ENCODE results near the gene PDE4D. TPM values are rescaled to one million over a fixed set of nuclear protein-coding genes. Genes with fewer than 3 reads are reported as not detected.

The PDE4D gene
- polyA plus RNA-seq, 1 donor (not counting 4 experiments of a cell fraction or from before 2014, with no cell fraction given): 3.6 TPM

- H4K20me1 ChIP-seq (ENCODE audit: control insufficient read depth, extremely low read depth, insufficient read depth, low read length): no peaks in the 10 kb centered on the region
- DNase-seq (ENCODE audit: low read depth, low spot score): no peak
- H3K4me1 ChIP-seq (ENCODE audit: control insufficient read depth, extremely low read depth, insufficient read depth, low read length): no peaks in the 10 kb centered on the region
- H3K27ac ChIP-seq (ENCODE audit: control insufficient read depth, insufficient read depth, low read length): no peak overlapping the region
- no peak for FAIRE-seq
- TF ChIP-seq CTCF (optimal IDR thresholded peaks at IDR 0.05 in 1 of 3, IDR thresholded peaks at IDR 0.05 in 1 of 3, conservative IDR thresholded peaks at IDR 0.05 in 1 of 3; ENCODE audit: extremely low read depth in 1 of 3, insufficient read depth in 2 of 3, low read length in 3 of 3) (no peak), EZH2 (IDR thresholded peaks at IDR 0.05; ENCODE audit: low read length) (no peak)
- H3K9ac ChIP-seq (ENCODE audit: control insufficient read depth, extremely low read depth, insufficient read depth, low read length): no peak overlapping the region
- dilution Hi-C loops (cut with MboI; ENCODE audit: extremely low pct_ligation_motif_present, low sequenced_read_pairs): no loop called here
- H3K4me2 ChIP-seq (ENCODE audit: control insufficient read depth, extremely low read depth, insufficient read depth, low read depth, low read length): no peak overlapping the region
- H3K36me3 ChIP-seq (ENCODE audit: control insufficient read depth in 2 of 2, extremely low read depth in 1 of 2, insufficient read depth in 2 of 2, low read length in 2 of 2): no peaks in the 10 kb centered on the region
- no peak overlapping the region for H2AFZ ChIP-seq (ENCODE audit: control insufficient read depth, low read length)
- no peaks in the 10 kb centered on the region for H3K9me3 ChIP-seq (ENCODE audit: control insufficient read depth, low read depth, low read length)
- H3K79me2 ChIP-seq (ENCODE audit: control insufficient read depth, insufficient read depth, low read length): no peaks in the 10 kb centered on the region
- H3K4me3 ChIP-seq (ENCODE audit: control insufficient read depth in 2 of 3, extremely low read depth in 1 of 3, insufficient read depth in 2 of 3, low read depth in 1 of 3, low read length in 3 of 3): no peak overlapping the region
- no peaks in the 10 kb centered on the region for H3K9me1 ChIP-seq (ENCODE audit: control insufficient read depth, extremely low read depth, insufficient read depth, low read length)
- H3K27me3 ChIP-seq (ENCODE audit: control insufficient read depth, extremely low read depth, insufficient read depth, low read length): no peaks in the 10 kb centered on the region
Measured at GRCh38 chr5:59267033-59267432, 626.5 kb downstream of the PDE4D start.

GRCh38 chr5:59266410-59266809, 627.1 kb downstream of the PDE4D start:
- Histone ChIP-seq H3K9me1 (ENCODE audit: control insufficient read depth, extremely low read depth, insufficient read depth, low read length) (no peaks in the 10 kb centered on the region), H3K79me2 (ENCODE audit: control insufficient read depth, insufficient read depth, low read length) (no peaks in the 10 kb centered on the region), H4K20me1 (ENCODE audit: control insufficient read depth, extremely low read depth, insufficient read depth, low read length) (no peaks in the 10 kb centered on the region), H2AFZ (ENCODE audit: control insufficient read depth, low read length) (no peak overlapping the region), H3K9ac (ENCODE audit: control insufficient read depth, extremely low read depth, insufficient read depth, low read length) (no peak overlapping the region), H3K4me1 (ENCODE audit: control insufficient read depth, extremely low read depth, insufficient read depth, low read length) (no peaks in the 10 kb centered on the region), H3K27ac (ENCODE audit: control insufficient read depth, insufficient read depth, low read length) (no peak overlapping the region), H3K4me3 (ENCODE audit: control insufficient read depth in 2 of 3, extremely low read depth in 1 of 3, insufficient read depth in 2 of 3, low read depth in 1 of 3, low read length in 3 of 3) (no peak overlapping the region), H3K36me3 (ENCODE audit: control insufficient read depth in 2 of 2, extremely low read depth in 1 of 2, insufficient read depth in 2 of 2, low read length in 2 of 2) (no peaks in the 10 kb centered on the region), H3K9me3 (ENCODE audit: control insufficient read depth, low read depth, low read length) (no peaks in the 10 kb centered on the region), H3K4me2 (ENCODE audit: control insufficient read depth, extremely low read depth, insufficient read depth, low read depth, low read length) (no peak overlapping the region), H3K27me3 (ENCODE audit: control insufficient read depth, extremely low read depth, insufficient read depth, low read length) (no peaks in the 10 kb centered on the region)
- FAIRE-seq (no peak), DNase-seq (ENCODE audit: low read depth, low spot score) (no peak)
- dilution Hi-C loops (cut with MboI; ENCODE audit: extremely low pct_ligation_motif_present, low sequenced_read_pairs): no loop called here
- no peak for TF ChIP-seq EZH2 (IDR thresholded peaks at IDR 0.05; ENCODE audit: low read length)
- no peak for TF ChIP-seq CTCF (optimal IDR thresholded peaks at IDR 0.05 in 1 of 3, IDR thresholded peaks at IDR 0.05 in 1 of 3, conservative IDR thresholded peaks at IDR 0.05 in 1 of 3; ENCODE audit: extremely low read depth in 1 of 3, insufficient read depth in 2 of 3, low read length in 3 of 3)
